GM19463 (cell line): ENCODE results near the gene MAN1B1.

ENCODE experiments used
- ATAC-seq: cut with Tn5 transposase; IDR thresholded peaks from one replicate; pipeline ENCODE4 v1.9.1; 2021; ENCODE audit warnings: mild to moderate bottlenecking, moderate library complexity; ENCODE audit not compliant: unreplicated experiment

Gene MAN1B1

GRCh38 chr9:137068539-137069507 is 18.0 kb upstream of the MAN1B1 start:
- ATAC-seq, result no peak

GRCh38 chr9:137069508-137070091 is 17.2 kb upstream of the MAN1B1 start:
- no peak for ATAC-seq

- peak; percentile 70 for ATAC-seq
Measured at GRCh38 chr9:137070201-137070905, 16.4 kb upstream of the MAN1B1 start, which contains the start of gene SAPCD2. Gene SAPCD2, minus strand, starts transcription at chr9:137070557. Its CDS starts 97 bp downstream, at chr9:137070460.

GRCh38 chr9:137070906-137071275 is 15.9 kb upstream of the MAN1B1 start:
- no peak for ATAC-seq

GRCh38 chr9:137071282-137071681 is 15.5 kb upstream of the MAN1B1 start:
- ATAC-seq, result no peak

GRCh38 chr9:137073992-137074399 is 12.8 kb upstream of the MAN1B1 start:
- ATAC-seq, result no peak

GRCh38 chr9:137074657-137075274 is 12.0 kb upstream of the MAN1B1 start:
- no peak for ATAC-seq

GRCh38 chr9:137075275-137075775 is 11.5 kb upstream of the MAN1B1 start:
- no peak for ATAC-seq

GRCh38 chr9:137076636-137077009 is 10.2 kb upstream of the MAN1B1 start:
- no peak for ATAC-seq

- ATAC-seq, result peak; percentile 50
Measured at GRCh38 chr9:137077010-137077747, 9.6 kb upstream of the MAN1B1 start, which contains the start of gene UAP1L1. Gene UAP1L1, plus strand, starts transcription at chr9:137077517. Its CDS starts 16 bp downstream, at chr9:137077533.

GRCh38 chr9:137077758-137078693 is 8.8 kb upstream of the MAN1B1 start:
- ATAC-seq, result peak; percentile 19

- ATAC-seq, result no peak
Measured at GRCh38 chr9:137078701-137079400, 7.9 kb upstream of the MAN1B1 start.

- ATAC-seq, result no peak
Measured at GRCh38 chr9:137079401-137079787, 7.4 kb upstream of the MAN1B1 start.

GRCh38 chr9:137080260-137081122 is 6.3 kb upstream of the MAN1B1 start:
- no peak for ATAC-seq

- no peak for ATAC-seq
Measured at GRCh38 chr9:137082222-137082924, 4.4 kb upstream of the MAN1B1 start.

- no peak for ATAC-seq
Measured at GRCh38 chr9:137082925-137083290, 3.9 kb upstream of the MAN1B1 start.
